PC-3 (cell line): ENCODE results near the gene LRRC53. TPM values are rescaled to one million over a fixed set of nuclear protein-coding genes. Genes with fewer than 3 reads are reported as not detected.

Experiments
- ATAC-seq: fragments of 200-7000 bp; cut with Tn5 transposase; 2 replicates; pipeline ENCODE4 v1.9.1; 2020; ENCODE audit warnings: mild to moderate bottlenecking, moderate library complexity
- BruUV-seq: library from RNA; stranded (reverse); fragments of 400-500 nt; replicated peaks from 2 replicates; lab custom pipeline; 2021; lab: Mats Ljungman, UMichigan
- CTCF ChIA-PET: fragments of 300-600 bp; sonication (Branson Sonifier 250); formaldehyde crosslinking; loops from one replicate; lab custom pipeline; 2022; ENCODE audit warnings: antibody characterized with exemption; lab: Charles Lee
- POLR2A ChIA-PET: fragments of 300-600 bp; sonication (Branson Sonifier 250); formaldehyde crosslinking; loops from one replicate; lab custom pipeline; 2022; ENCODE audit warnings: antibody characterized with exemption; ENCODE audit not compliant: unreplicated experiment; lab: Charles Lee
- DNase-seq: peaks from one replicate; pipeline ENCODE4 v3.0.0-alpha.2; 2015
- H2AFZ ChIP-seq: fragments of 300-600 bp; sonication (generic); 2 replicates; pipeline ENCODE4 v1.6.0; 2016; ENCODE audit warnings: antibody characterized with exemption, low read length
- H3F3A ChIP-seq: fragments of 300-600 bp; sonication (generic); one replicate; pipeline ENCODE4 v1.6.0; 2017; ENCODE audit warnings: antibody characterized with exemption, low read length, control low read depth, mild to moderate bottlenecking; ENCODE audit not compliant: unreplicated experiment
- H3K27ac ChIP-seq: fragments of 300-600 bp; sonication (generic); 2 replicates; pipeline ENCODE4 v1.5.1; 2016; ENCODE audit warnings: mild to moderate bottlenecking, low read length
- H3K27me3 ChIP-seq: fragments of 300-600 bp; sonication (generic); 2 replicates; pipeline ENCODE4 v1.6.1; 2016; ENCODE audit warnings: low read length, mixed read lengths
- H3K36me3 ChIP-seq: fragments of 300-600 bp; sonication (generic); 2 replicates; pipeline ENCODE4 v1.6.1; 2016; ENCODE audit warnings: low read depth, mixed run types, low read length, mixed read lengths
- H3K4me1 ChIP-seq: fragments of 300-600 bp; sonication (generic); 2 replicates; pipeline ENCODE4 v1.5.1; 2016; ENCODE audit warnings: low read length; ENCODE audit not compliant: insufficient read depth
- H3K4me2 ChIP-seq: fragments of 300-600 bp; sonication (generic); 2 replicates; pipeline ENCODE4 v1.6.0; 2016; ENCODE audit warnings: low read length
- H3K4me3 ChIP-seq: fragments of 300-600 bp; sonication (generic); 2 replicates; pipeline ENCODE4 v1.5.1; 2016; ENCODE audit warnings: mild to moderate bottlenecking, low read length, mixed read lengths
- H3K79me2 ChIP-seq: fragments of 300-600 bp; sonication (generic); 2 replicates; pipeline ENCODE4 v1.6.1; 2017; ENCODE audit warnings: low read length, mixed read lengths
- H3K9ac ChIP-seq: fragments of 300-600 bp; sonication (generic); 2 replicates; pipeline ENCODE4 v1.6.0; 2016; ENCODE audit warnings: mild to moderate bottlenecking, low read length
- H3K9me2 ChIP-seq: fragments of 300-600 bp; sonication (generic); replicated peaks from 2 replicates; pipeline ENCODE4 v1.6.1; 2016; ENCODE audit warnings: mixed run types, low read length, mixed read lengths
- H3K9me3 ChIP-seq: fragments of 300-600 bp; sonication (generic); 2 replicates; pipeline ENCODE4 v1.6.1; 2016; ENCODE audit warnings: low read length, mixed read lengths
- H4K20me1 ChIP-seq: fragments of 300-600 bp; sonication (generic); 2 replicates; pipeline ENCODE4 v1.6.1; 2016; ENCODE audit warnings: low read length, mixed read lengths
- CTCF ChIP-seq: fragments of 300-600 bp; sonication (generic); conservative IDR thresholded peaks from 2 replicates; pipeline ENCODE4 v1.5.1; 2017; ENCODE audit warnings: antibody characterized with exemption, low read depth, mild to moderate bottlenecking, low read length
- EZH2 ChIP-seq: fragments of 300-600 bp; sonication (generic); IDR thresholded peaks from one replicate; pipeline ENCODE4 v1.6.1; 2017; ENCODE audit warnings: antibody characterized with exemption, mild to moderate bottlenecking, low read length; ENCODE audit not compliant: unreplicated experiment
- EZH2phosphoT487 ChIP-seq: fragments of 300-600 bp; sonication (generic); IDR thresholded peaks from 2 replicates; pipeline ENCODE4 v1.6.1; 2018; ENCODE audit warnings: mild to moderate bottlenecking, antibody characterized with exemption, low read length, borderline replicate concordance
- intact Hi-C: fragments of 100-400 bp; cut with micrococcal nuclease; formaldehyde crosslinking; loops from 2 replicates; pipeline ENCODE4 v1.9.0; 2023
- total RNA-seq: library from RNA; depleted of rRNA; stranded (reverse); fragments of >200 nt; gene quantifications from 2 replicates; pipeline ENCODE4 v1.2.3, GENCODE V29; 2014

LRRC53 gene
- total RNA-seq, 1 experiment from 2014 or later, result not detected

GRCh38 chr1:74531796-74532195 lies 19.4 kb upstream of the LRRC53 start:
- Histone ChIP-seq H4K20me1 (no peaks in the 10 kb centered on the region), H3K27ac (no peak overlapping the region), H3K9me3 (no peaks in the 10 kb centered on the region), H3F3A (no peaks in the 10 kb centered on the region), H3K27me3 (peaks cover 2% of the 10 kb centered on the region; the same call in 1 of the 2 replicates), H3K4me3 (no peak overlapping the region), H3K9me2 (no peaks in the 10 kb centered on the region), H3K36me3 (no peaks in the 10 kb centered on the region), H2AFZ (no peak overlapping the region), H3K4me1 (no peaks in the 10 kb centered on the region), H3K4me2 (no peak overlapping the region), H3K9ac (no peak overlapping the region), H3K79me2 (no peaks in the 10 kb centered on the region)
- TF ChIP-seq EZH2phosphoT487, result no peak
- no peak for TF ChIP-seq EZH2
- POLR2A ChIA-PET, result no interaction called here
- no peak for ATAC-seq
- CTCF ChIA-PET, result no interaction called here
- intact Hi-C loops, result no loop called here
- no peak for DNase-seq
- BruUV-seq, result no TSS peak

GRCh38 chr1:74530892-74531291 lies 18.5 kb upstream of the LRRC53 start:
- TF ChIP-seq EZH2 (no peak), CTCF (no peak)
- Histone ChIP-seq H2AFZ (no peak overlapping the region), H3K27me3 (peaks cover 2% of the 10 kb centered on the region; the same call in 1 of the 2 replicates), H4K20me1 (no peaks in the 10 kb centered on the region), H3K4me3 (no peak overlapping the region), H3K4me2 (no peak overlapping the region), H3K36me3 (no peaks in the 10 kb centered on the region), H3K9me2 (no peaks in the 10 kb centered on the region), H3K27ac (no peak overlapping the region), H3F3A (no peaks in the 10 kb centered on the region), H3K9ac (no peak overlapping the region), H3K9me3 (no peaks in the 10 kb centered on the region), H3K4me1 (no peaks in the 10 kb centered on the region), H3K79me2 (no peaks in the 10 kb centered on the region)
- no peak for ATAC-seq
- DNase-seq, result no peak
- no TSS peak for BruUV-seq
- ChIA-PET CTCF (no interaction called here), POLR2A (no interaction called here)
- intact Hi-C loops, result no loop called here

GRCh38 chr1:74528123-74528522 lies 15.7 kb upstream of the LRRC53 start:
- Histone ChIP-seq H3K79me2 (no peaks in the 10 kb centered on the region), H3K4me1 (no peaks in the 10 kb centered on the region), H3K9ac (no peak overlapping the region), H3K4me2 (no peak overlapping the region), H3K27ac (no peak overlapping the region), H3F3A (no peaks in the 10 kb centered on the region), H4K20me1 (no peaks in the 10 kb centered on the region), H2AFZ (no peak overlapping the region), H3K9me3 (no peaks in the 10 kb centered on the region), H3K36me3 (no peaks in the 10 kb centered on the region), H3K9me2 (no peaks in the 10 kb centered on the region), H3K27me3 (peaks cover 2% of the 10 kb centered on the region; the same call in 1 of the 2 replicates), H3K4me3 (no peak overlapping the region)
- ATAC-seq (no peak), DNase-seq (no peak)
- ChIA-PET POLR2A (no interaction called here), CTCF (no interaction called here)
- BruUV-seq, result no TSS peak
- intact Hi-C loops, result no loop called here
- TF ChIP-seq EZH2phosphoT487, result no peak
- TF ChIP-seq CTCF, result no peak
